HepG2 (cell line): ENCODE measurements around the gene H6PD. TPM values are rescaled to one million over a fixed set of nuclear protein-coding genes. Genes with fewer than 3 reads are reported as not detected.

Source experiments
- AHR ChIP-seq: IDR thresholded peaks from 2 replicates; pipeline ENCODE4 v1.6.1; 2018; ENCODE audit warnings: missing genetic modification reagents, missing compliant biosample characterization
- ARID5B ChIP-seq: IDR thresholded peaks from 2 replicates; pipeline ENCODE4 v1.4.0; 2020; ENCODE audit warnings: mild to moderate bottlenecking, missing genetic modification reagents
- ATF7-NPFF ChIP-seq: sonication (generic); formaldehyde crosslinking; IDR thresholded peaks from 2 replicates; pipeline ENCODE4 v1.8.1; 2023; ENCODE audit warnings: mild to moderate bottlenecking, low read depth, missing genetic modification reagents, moderate library complexity
- E2F5 ChIP-seq: sonication (generic); formaldehyde crosslinking; conservative IDR thresholded peaks from 2 replicates; pipeline ENCODE4 v1.4.0; 2020; ENCODE audit warnings: missing genetic modification reagents
- FOXO1 ChIP-seq: sonication (generic); formaldehyde crosslinking; IDR thresholded peaks from 2 replicates; pipeline ENCODE4 v1.4.0; 2020; ENCODE audit warnings: missing genetic modification reagents
- MEIS2 ChIP-seq: sonication (generic); formaldehyde crosslinking; IDR thresholded peaks from 2 replicates; pipeline ENCODE4 v1.9.0; 2021; ENCODE audit warnings: mild to moderate bottlenecking, missing genetic modification reagents
- NFYB ChIP-seq: sonication (generic); formaldehyde crosslinking; IDR thresholded peaks from 2 replicates; pipeline ENCODE4 v1.4.0; 2020; ENCODE audit warnings: missing genetic modification reagents
- SIX4 ChIP-seq: sonication (generic); formaldehyde crosslinking; IDR thresholded peaks from 2 replicates; pipeline ENCODE4 v1.4.0; 2020; ENCODE audit warnings: missing genetic modification reagents
- THRA ChIP-seq: sonication (generic); formaldehyde crosslinking; IDR thresholded peaks from 2 replicates; pipeline ENCODE4 v1.4.0; 2020; ENCODE audit warnings: missing genetic modification reagents, borderline replicate concordance
- ZFP36 ChIP-seq: fragments of 150-350 bp; IDR thresholded peaks from 2 replicates; pipeline ENCODE4 v1.6.1; 2018; ENCODE audit warnings: borderline replicate concordance, low read length, low read depth; ENCODE audit not compliant: partially characterized antibody
- ZNF562 ChIP-seq: sonication (generic); formaldehyde crosslinking; IDR thresholded peaks from 2 replicates; pipeline ENCODE4 v1.8.0; 2022; ENCODE audit warnings: missing genetic modification reagents, borderline replicate concordance
- ZNF615 ChIP-seq: sonication (generic); formaldehyde crosslinking; IDR thresholded peaks from 2 replicates; pipeline ENCODE4 v1.5.0; 2020; ENCODE audit warnings: mild to moderate bottlenecking, missing genetic modification reagents, borderline replicate concordance
- ZNF777 ChIP-seq: sonication (generic); formaldehyde crosslinking; IDR thresholded peaks from 2 replicates; pipeline ENCODE4 v1.4.0; 2020; ENCODE audit warnings: missing genetic modification reagents
- polyA plus RNA-seq, 8 experiments: library from polyadenylated mRNA; depleted of rRNA in 3 of 8; stranded (reverse) in 7 of 8; unstranded in 1 of 8; fragments of >200 nt; fragmentation: Illumina TruSeq in 4 of 8; extraction: Trizol in 4 of 8; gene quantifications; 2 replicates each; pipeline versions ENCODE4 v1.2.1 to v1.2.3, GENCODE V29; 2011 to 2016; ENCODE audit warnings: low read depth in 4 of 8, missing spikeins in 1 of 8, mixed read lengths in 1 of 8; ENCODE audit not compliant: insufficient read depth in 1 of 8
- total RNA-seq, 5 experiments: library from RNA; depleted of rRNA; stranded (reverse); fragments of >200 nt; fragmentation: Illumina TruSeq; extraction: Trizol; gene quantifications; 2 replicates each; pipeline ENCODE4 v1.2.3, GENCODE V29; 2016; ENCODE audit warnings: low read depth in 1 of 5
- TF ChIP-seq, protein P1 (sequence below): IDR thresholded peaks from 2 replicates; pipeline ENCODE4 v1.6.1; 2016; ENCODE audit warnings: missing compliant biosample characterization, missing genetic modification reagents, borderline replicate concordance
- TF ChIP-seq, protein P2 (sequence below): sonication (generic); formaldehyde crosslinking; IDR thresholded peaks from 2 replicates; pipeline ENCODE4 v1.4.0; 2020; ENCODE audit warnings: mild to moderate bottlenecking, missing genetic modification reagents, borderline replicate concordance
- TF ChIP-seq, protein P3 (sequence below): sonication (generic); formaldehyde crosslinking; IDR thresholded peaks from 2 replicates; pipeline ENCODE4 v1.8.1; 2022; ENCODE audit warnings: low read depth, mild to moderate bottlenecking, missing genetic modification reagents

H6PD gene
- total and polyA plus RNA-seq, 2 of the 13 experiments (the other 11 are each of a cell fraction or from before 2014, with no cell fraction given), result 9.3 to 14.1 TPM

GRCh38 chr1:9294910-9295636, 60.5 kb downstream of the H6PD start (continued):
- TF ChIP-seq, protein P1, sequence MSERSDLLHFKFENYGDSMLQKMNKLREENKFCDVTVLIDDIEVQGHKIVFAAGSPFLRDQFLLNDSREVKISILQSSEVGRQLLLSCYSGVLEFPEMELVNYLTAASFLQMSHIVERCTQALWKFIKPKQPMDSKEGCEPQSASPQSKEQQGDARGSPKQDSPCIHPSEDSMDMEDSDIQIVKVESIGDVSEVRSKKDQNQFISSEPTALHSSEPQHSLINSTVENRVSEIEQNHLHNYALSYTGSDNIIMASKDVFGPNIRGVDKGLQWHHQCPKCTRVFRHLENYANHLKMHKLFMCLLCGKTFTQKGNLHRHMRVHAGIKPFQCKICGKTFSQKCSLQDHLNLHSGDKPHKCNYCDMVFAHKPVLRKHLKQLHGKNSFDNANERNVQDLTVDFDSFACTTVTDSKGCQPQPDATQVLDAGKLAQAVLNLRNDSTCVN (CRISPR knock-in tag), result no peak
- TF ChIP-seq THRA (CRISPR knock-in tag) (no peak), E2F5 (CRISPR knock-in tag) (no peak), NFYB (no peak), ATF7-NPFF (no peak), ZFP36 (no peak), ZNF777 (CRISPR knock-in tag) (no peak), FOXO1 (CRISPR knock-in tag) (no peak), MEIS2 (CRISPR knock-in tag) (no peak), ARID5B (no peak), SIX4 (CRISPR knock-in tag) (no peak), ZNF615 (no peak), ZNF562 (CRISPR knock-in tag) (no peak), AHR (CRISPR knock-in tag) (no peak)
- TF ChIP-seq, protein P2, sequence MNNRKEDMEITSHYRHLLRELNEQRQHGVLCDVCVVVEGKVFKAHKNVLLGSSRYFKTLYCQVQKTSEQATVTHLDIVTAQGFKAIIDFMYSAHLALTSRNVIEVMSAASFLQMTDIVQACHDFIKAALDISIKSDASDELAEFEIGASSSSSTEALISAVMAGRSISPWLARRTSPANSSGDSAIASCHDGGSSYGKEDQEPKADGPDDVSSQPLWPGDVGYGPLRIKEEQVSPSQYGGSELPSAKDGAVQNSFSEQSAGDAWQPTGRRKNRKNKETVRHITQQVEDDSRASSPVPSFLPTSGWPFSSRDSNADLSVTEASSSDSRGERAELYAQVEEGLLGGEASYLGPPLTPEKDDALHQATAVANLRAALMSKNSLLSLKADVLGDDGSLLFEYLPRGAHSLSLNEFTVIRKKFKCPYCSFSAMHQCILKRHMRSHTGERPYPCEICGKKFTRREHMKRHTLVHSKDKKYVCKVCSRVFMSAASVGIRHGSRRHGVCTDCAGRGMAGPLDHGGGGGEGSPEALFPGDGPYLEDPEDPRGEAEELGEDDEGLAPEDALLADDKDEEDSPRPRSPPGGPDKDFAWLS (CRISPR knock-in tag), result no peak
- TF ChIP-seq, protein P3, sequence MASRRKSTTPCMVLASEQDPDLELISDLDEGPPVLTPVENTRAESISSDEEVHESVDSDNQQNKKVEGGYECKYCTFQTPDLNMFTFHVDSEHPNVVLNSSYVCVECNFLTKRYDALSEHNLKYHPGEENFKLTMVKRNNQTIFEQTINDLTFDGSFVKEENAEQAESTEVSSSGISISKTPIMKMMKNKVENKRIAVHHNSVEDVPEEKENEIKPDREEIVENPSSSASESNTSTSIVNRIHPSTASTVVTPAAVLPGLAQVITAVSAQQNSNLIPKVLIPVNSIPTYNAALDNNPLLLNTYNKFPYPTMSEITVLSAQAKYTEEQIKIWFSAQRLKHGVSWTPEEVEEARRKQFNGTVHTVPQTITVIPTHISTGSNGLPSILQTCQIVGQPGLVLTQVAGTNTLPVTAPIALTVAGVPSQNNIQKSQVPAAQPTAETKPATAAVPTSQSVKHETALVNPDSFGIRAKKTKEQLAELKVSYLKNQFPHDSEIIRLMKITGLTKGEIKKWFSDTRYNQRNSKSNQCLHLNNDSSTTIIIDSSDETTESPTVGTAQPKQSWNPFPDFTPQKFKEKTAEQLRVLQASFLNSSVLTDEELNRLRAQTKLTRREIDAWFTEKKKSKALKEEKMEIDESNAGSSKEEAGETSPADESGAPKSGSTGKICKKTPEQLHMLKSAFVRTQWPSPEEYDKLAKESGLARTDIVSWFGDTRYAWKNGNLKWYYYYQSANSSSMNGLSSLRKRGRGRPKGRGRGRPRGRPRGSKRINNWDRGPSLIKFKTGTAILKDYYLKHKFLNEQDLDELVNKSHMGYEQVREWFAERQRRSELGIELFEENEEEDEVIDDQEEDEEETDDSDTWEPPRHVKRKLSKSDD, result no peak
